ENCODE measurements around the gene RGS9BP. TPM values are rescaled to one million over a fixed set of nuclear protein-coding genes. Genes with fewer than 3 reads are reported as not detected.

RGS9BP gene
- total and polyA plus RNA-seq, 2 of the 13 experiments (the other 11 are each of a cell fraction or from before 2014, with no cell fraction given), result 0.01 TPM; not detected in 1

- TF ChIP-seq NFYB (CRISPR knock-in tag; IDR thresholded peaks at IDR 0.05), result peak; percentile 97
- TF ChIP-seq HNRNPUL1 (IDR thresholded peaks at IDR 0.05; ENCODE audit: low read depth, low read length), result no peak
- TF ChIP-seq ZSCAN31 (CRISPR knock-in tag; IDR thresholded peaks at IDR 0.05; ENCODE audit: low read depth), result peak; percentile 48; the same call in 1 of the 2 replicates
- TF ChIP-seq, protein P1, sequence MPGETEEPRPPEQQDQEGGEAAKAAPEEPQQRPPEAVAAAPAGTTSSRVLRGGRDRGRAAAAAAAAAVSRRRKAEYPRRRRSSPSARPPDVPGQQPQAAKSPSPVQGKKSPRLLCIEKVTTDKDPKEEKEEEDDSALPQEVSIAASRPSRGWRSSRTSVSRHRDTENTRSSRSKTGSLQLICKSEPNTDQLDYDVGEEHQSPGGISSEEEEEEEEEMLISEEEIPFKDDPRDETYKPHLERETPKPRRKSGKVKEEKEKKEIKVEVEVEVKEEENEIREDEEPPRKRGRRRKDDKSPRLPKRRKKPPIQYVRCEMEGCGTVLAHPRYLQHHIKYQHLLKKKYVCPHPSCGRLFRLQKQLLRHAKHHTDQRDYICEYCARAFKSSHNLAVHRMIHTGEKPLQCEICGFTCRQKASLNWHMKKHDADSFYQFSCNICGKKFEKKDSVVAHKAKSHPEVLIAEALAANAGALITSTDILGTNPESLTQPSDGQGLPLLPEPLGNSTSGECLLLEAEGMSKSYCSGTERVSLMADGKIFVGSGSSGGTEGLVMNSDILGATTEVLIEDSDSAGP (CRISPR knock-in tag; IDR thresholded peaks at IDR 0.05; ENCODE audit: borderline replicate concordance), result no peak
- TF ChIP-seq KDM4B (CRISPR knock-in tag; IDR thresholded peaks at IDR 0.05), result no peak
- TF ChIP-seq HDAC2 (CRISPR knock-in tag; IDR thresholded peaks at IDR 0.05), result no peak
- TF ChIP-seq KAT2B (IDR thresholded peaks at IDR 0.05; ENCODE audit: borderline replicate concordance, low read depth, low read length), result no peak
- no peak for TF ChIP-seq CEBPB (IDR thresholded peaks at IDR 0.05; ENCODE audit: borderline replicate concordance, low read depth, low read length)
- TF ChIP-seq ZSCAN12 (CRISPR knock-in tag; IDR thresholded peaks at IDR 0.05), result no peak
- TF ChIP-seq ZNF768 (CRISPR knock-in tag; IDR thresholded peaks at IDR 0.05), result no peak
- TF ChIP-seq, protein P2, sequence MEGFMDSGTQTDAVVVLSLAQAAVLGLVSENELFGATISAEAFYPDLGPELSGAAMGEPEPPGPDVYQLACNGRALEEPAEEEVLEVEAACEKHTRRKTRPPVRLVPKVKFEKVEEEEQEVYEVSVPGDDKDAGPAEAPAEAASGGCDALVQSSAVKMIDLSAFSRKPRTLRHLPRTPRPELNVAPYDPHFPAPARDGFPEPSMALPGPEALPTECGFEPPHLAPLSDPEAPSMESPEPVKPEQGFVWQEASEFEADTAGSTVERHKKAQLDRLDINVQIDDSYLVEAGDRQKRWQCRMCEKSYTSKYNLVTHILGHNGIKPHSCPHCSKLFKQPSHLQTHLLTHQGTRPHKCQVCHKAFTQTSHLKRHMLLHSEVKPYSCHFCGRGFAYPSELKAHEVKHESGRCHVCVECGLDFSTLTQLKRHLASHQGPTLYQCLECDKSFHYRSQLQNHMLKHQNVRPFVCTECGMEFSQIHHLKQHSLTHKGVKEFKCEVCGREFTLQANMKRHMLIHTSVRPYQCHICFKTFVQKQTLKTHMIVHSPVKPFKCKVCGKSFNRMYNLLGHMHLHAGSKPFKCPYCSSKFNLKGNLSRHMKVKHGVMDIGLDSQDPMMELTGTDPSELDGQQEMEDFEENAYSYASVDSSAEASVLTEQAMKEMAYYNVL (CRISPR knock-in tag; IDR thresholded peaks at IDR 0.05; ENCODE audit: borderline replicate concordance), result no peak
- TF ChIP-seq ZNF605 (CRISPR knock-in tag; IDR thresholded peaks at IDR 0.05), result peak; percentile 77; the same call in 1 of the 2 replicates
- peak; percentile 23; the same call in 1 of the 2 replicates for TF ChIP-seq KDM5B (CRISPR knock-in tag; IDR thresholded peaks at IDR 0.05; ENCODE audit: borderline replicate concordance)
- TF ChIP-seq ZNF44 (CRISPR knock-in tag; IDR thresholded peaks at IDR 0.05), result no peak
- no peak for TF ChIP-seq MBD4 (IDR thresholded peaks at IDR 0.05; ENCODE audit: borderline replicate concordance, low read length)
- TF ChIP-seq HMG20B (CRISPR knock-in tag; conservative IDR thresholded peaks at IDR 0.05), result no peak
- TF ChIP-seq THAP9 (CRISPR knock-in tag; IDR thresholded peaks at IDR 0.05; ENCODE audit: borderline replicate concordance), result peak; percentile 42; the same call in 1 of the 2 replicates
- TF ChIP-seq NFE2L1 (CRISPR knock-in tag; IDR thresholded peaks at IDR 0.05; ENCODE audit: borderline replicate concordance), result no peak
- TF ChIP-seq, protein P3, sequence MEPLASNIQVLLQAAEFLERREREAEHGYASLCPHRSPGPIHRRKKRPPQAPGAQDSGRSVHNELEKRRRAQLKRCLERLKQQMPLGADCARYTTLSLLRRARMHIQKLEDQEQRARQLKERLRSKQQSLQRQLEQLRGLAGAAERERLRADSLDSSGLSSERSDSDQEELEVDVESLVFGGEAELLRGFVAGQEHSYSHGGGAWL (CRISPR knock-in tag; IDR thresholded peaks at IDR 0.05), result no peak
Observed at GRCh38 chr19:32674931-32675719, 523 bp upstream of the RGS9BP start, which contains the start of gene ANKRD27 (continued).

All from HepG2 (cell line).